GM12891 (cell line): ENCODE results near the gene SLC25A15.

Experiments used
- DNase-seq: peaks from one replicate; pipeline ENCODE4 v3.0.0; 2011; ENCODE audit warnings: low spot score; ENCODE audit not compliant: insufficient read length
- FAIRE-seq: peaks from 2 replicates; lab custom pipeline; 2011; peaks lifted over from hg19 to GRCh38; lab: Jason Lieb, UNC
- PAX5 ChIP-seq: IDR thresholded peaks from 2 replicates; pipeline ENCODE4 v1.6.1; 2011; ENCODE audit warnings: low read length, moderate library complexity, mild to moderate bottlenecking; ENCODE audit not compliant: insufficient read depth, severe bottlenecking
- POLR2A ChIP-seq: IDR thresholded peaks from 2 replicates; pipeline ENCODE4 v1.6.1; 2011; ENCODE audit warnings: low read depth, low read length, control low read depth
- POLR2AphosphoS5 ChIP-seq: IDR thresholded peaks from 2 replicates; pipeline ENCODE4 v1.6.1; 2011; ENCODE audit warnings: low read depth, low read length, control low read depth
- POU2F2 ChIP-seq: IDR thresholded peaks from 2 replicates; pipeline ENCODE4 v1.6.1; 2011; ENCODE audit warnings: low read depth, mild to moderate bottlenecking, control low read depth, low read length, moderate library complexity
- SPI1 ChIP-seq: IDR thresholded peaks from 2 replicates; pipeline ENCODE4 v1.6.1; 2011; ENCODE audit warnings: low read depth, low read length, control low read depth
- TAF1 ChIP-seq: IDR thresholded peaks from 2 replicates; pipeline ENCODE4 v1.6.1; 2011; ENCODE audit warnings: low read depth, low read length, control low read depth

The SLC25A15 gene

DNA sequence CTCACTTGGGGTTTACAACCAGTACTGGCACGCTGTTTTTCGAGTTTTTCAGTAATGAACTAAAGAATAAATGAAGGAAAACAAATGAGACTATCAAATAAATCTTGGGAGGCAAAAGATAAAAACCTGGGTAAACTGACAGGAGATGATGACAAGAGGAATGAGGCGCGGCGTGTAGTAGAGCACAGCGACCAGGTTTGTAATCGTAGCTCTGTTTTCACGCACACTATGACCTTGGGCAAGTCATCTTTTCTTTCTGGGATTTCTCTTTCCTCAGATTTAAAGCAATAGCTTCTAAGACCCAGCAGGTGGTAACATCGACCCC is 18.8 kb upstream of the SLC25A15 start:
- TF ChIP-seq POLR2A (no peak), SPI1 (no peak), POU2F2 (no peak), TAF1 (no peak), PAX5 (no peak), POLR2AphosphoS5 (no peak)
- no peak for FAIRE-seq
- no peak for DNase-seq

DNA sequence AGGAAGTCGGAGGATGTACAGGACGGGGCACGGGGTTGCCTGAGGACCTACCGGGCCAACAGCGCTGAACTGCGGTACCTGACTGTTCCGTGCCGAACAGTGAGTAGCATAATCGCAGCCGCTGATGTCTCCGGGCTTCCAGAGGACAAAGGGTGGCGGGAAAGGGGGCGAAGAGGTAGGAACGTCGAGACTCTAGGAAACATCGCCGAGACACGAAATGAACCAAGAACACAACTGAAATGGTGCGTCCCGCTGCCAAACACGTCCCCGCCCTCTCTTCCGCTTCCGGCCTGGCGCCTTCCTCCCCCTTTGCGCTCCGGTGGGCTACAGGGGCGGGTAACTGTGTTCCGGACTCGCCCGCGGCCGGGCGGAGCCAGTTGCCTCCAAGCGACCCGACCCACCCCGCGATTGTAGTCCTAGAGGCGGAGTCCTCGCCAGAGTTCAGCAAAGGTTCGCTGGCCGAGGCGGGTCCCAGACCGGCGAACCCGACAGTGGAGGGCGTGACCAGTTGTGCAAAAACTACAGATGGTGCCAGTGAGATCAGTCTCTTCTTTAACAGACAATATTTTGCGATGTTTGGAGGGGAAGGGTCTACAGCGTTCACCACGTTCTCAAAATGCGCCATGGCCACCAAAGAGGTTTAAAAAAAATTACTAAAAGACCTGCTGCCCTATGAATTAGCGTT is 18.3 kb upstream of the SLC25A15 start, which contains the start of gene MRPS31:
MRPS31 (minus strand) TSS at position 257 of the 685 bp plus-strand sequence; CDS start at position 203, 54 bp downstream.
- TF ChIP-seq POLR2A: peak; percentile 91
- peak; percentile 97 for TF ChIP-seq POLR2AphosphoS5
- peak; percentile 57 for TF ChIP-seq PAX5
- TF ChIP-seq POU2F2: peak; percentile 97
- 0 out of 2 replicates have a peak, but pooled peaks have one; percentile 25 for TF ChIP-seq SPI1
- peak; percentile 91 for TF ChIP-seq TAF1
- peak; percentile 94 for FAIRE-seq
- DNase-seq: peak; percentile 82

DNA sequence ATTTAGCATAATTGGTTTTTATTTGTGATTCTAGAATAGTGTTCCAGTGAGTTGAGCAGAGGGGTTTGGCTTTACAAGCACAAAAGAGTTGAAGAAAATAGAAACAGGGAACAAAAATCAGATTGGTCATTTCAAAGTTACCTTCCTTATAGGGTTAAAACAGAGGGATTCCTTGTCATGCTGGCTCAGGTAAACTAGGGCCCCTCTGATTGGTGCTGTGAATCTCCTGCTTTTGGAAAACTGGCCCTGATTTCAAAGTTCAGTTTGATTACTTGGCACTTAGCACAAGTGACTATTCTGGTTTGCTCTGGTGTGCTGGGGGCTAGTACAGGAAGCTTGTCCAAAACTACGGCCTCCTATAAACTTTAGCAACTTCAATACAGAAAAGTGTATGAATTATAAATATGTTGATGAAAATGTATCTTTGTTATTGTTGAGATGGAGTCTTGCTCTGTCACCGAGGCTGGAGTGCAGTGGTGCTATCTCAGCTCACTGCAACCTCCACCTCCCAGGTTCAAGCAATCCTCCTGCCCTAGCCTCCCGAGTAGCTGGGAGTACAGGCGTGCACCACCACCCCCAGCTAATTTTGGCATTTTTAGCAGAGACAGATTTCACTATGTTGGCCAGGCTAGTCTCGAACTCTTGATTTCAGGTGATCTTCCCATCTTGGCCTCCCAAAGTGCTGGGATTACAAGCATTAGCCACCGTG is 16.5 kb upstream of the SLC25A15 start:
- FAIRE-seq: no peak
- DNase-seq: no peak
- no peak for TF ChIP-seq TAF1
- no peak for TF ChIP-seq POU2F2
- no peak for TF ChIP-seq SPI1
- no peak for TF ChIP-seq POLR2A
- TF ChIP-seq POLR2AphosphoS5: no peak
- no peak for TF ChIP-seq PAX5

DNA sequence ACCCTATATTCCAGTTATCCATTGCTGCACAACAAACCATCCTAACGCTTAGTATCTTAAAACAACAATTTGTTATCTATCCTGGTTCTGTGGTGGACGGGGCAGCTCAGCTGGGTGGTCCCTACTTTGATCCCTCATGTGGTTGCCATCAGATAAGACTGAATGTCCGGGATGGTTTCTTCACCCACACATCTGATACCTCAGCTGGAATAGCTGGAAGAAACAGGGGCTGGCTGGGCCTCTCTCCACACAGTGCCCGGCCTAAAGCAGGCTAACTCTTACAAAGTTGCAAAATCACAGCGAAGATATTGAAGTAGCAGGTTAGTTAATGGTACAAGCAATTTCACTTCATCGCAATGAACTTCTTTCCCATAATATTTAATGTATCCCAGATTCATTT is 14.7 kb upstream of the SLC25A15 start:
- no peak for FAIRE-seq
- no peak for DNase-seq

DNA sequence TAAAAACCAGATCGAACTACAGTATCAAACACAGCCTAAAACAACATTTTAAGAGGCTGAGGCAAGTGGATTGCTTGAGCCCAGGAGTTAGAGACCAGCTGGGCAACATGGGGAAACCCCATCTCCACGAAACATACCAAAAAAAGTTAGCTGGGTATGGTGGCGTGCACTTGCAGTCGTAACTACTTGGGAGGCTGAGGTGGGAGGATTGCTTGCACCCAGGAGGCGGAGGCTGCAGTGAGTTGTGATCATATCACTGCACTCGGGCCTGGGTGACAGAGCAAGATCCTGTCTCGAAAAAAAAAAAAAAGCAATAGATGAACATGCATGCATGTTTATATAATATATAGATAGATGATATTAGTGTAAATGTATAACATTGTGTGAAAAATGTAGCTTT is 13.2 kb upstream of the SLC25A15 start:
- TF ChIP-seq POU2F2: no peak
- TF ChIP-seq PAX5: no peak
- TF ChIP-seq TAF1: 0 out of 2 replicates have a peak, but pooled peaks have one; percentile 23
- TF ChIP-seq POLR2A: no peak
- no peak for FAIRE-seq
- DNase-seq: no peak

More for the DNA sequence above, 14.7 kb upstream of the SLC25A15 start:
- TF ChIP-seq POLR2AphosphoS5 (no peak), TAF1 (no peak), POLR2A (no peak), PAX5 (no peak), SPI1 (no peak), POU2F2 (no peak)

DNA sequence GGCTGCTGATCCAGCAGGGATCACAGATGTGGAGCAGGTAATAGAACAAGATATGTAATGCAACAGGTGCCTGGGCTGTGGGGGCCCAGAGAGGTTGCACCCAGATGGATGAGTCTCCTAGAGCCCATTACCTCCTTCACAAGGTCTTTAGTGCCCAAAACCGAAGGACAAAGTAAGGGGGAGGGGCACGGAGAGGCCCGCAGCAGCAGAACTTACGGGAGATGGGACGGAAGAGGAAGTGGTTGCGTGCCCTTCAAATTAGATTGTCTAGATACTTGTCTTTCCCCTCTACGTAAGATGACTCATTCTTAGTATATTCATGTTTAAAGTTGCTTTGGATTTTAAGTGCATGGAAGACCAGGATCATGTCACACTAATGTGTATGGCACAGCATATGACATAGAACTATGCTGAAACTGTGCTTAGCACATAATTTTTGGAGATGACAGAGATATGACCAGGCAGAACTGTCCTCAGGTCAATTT is 12.7 kb upstream of the SLC25A15 start:
- FAIRE-seq: peak; percentile 74
- DNase-seq: no peak
- TF ChIP-seq PAX5: no peak
- TF ChIP-seq POU2F2: no peak
- TF ChIP-seq TAF1: no peak
- no peak for TF ChIP-seq POLR2A
- peak; percentile 87 for TF ChIP-seq SPI1
- TF ChIP-seq POLR2AphosphoS5: no peak

DNA sequence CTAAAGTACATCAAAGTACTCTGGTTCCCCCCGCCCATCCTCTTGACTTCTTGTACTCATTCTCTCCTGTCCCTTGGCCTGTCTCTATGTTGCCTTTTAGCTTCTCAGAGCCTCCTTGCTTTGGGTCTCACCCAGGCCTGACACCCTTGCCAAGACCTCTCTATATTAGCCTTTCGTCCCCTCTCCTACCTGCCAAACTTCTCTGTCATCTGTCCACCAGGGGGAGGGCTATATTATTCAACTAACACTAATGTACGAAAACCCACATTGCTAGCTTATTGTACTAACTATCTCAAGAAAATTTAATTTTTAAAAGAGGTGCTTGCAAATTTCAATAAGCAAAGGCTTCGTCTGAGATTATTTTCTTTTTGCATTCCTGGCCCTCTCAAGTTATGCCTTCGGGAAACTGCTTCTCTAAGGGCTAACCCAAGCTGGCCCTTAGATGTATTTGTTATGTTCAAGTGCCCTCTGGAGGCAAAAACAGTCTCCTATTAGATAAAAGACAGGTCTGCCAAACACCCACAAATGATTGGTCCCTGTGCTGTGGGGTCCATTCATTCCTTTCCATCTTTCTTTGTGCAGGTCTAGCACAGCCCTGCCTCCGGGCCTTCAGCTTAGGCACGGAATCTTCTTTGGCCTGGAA is 12.1 kb upstream of the SLC25A15 start:
- no peak for TF ChIP-seq POLR2A
- no peak for TF ChIP-seq POU2F2
- no peak for TF ChIP-seq PAX5
- TF ChIP-seq TAF1: no peak
- no peak for TF ChIP-seq SPI1
- no peak for TF ChIP-seq POLR2AphosphoS5
- no peak for FAIRE-seq
- no peak for DNase-seq

DNA sequence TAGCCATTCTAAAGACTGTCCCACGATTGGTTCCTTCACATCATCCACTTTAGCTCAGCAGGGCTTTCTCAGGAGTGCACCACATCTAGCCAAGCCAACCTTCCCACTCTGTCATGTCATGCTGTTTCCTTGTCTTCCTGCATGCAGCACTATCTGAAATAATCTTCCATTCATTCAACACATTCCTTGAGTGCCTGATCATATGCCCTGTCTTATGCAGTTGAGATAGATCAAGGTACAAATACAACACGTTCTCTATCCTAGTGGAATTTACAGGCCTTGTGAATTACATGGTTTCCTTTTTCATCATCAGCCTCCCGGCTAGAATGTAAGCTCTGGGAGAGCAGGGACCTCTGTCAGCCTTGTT is 11.6 kb upstream of the SLC25A15 start:
- FAIRE-seq (no peak), DNase-seq (no peak)
- TF ChIP-seq POLR2AphosphoS5 (no peak), SPI1 (no peak), TAF1 (no peak), PAX5 (no peak), POU2F2 (no peak), POLR2A (no peak)

DNA sequence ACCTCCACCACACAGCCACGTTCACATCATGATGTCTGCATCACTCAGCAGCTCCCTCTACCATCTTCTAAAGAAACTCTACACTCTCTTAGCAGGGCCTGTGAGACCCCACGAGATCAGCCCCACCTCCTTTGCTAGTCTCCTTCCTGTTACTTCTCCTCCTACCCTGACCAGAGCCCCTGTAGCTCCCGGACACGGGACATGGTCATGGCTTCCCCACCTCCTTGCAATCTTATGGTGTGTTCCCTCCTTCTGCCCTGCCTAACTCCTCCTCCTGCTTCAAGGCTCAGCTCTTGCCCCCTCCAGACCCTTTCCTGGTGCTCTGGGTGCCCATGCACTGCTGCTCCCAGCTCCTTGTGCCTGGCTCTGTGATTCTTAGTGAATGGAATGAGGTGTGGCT is 10.4 kb upstream of the SLC25A15 start:
- no peak for FAIRE-seq
- TF ChIP-seq SPI1: no peak
- TF ChIP-seq POLR2AphosphoS5: no peak
- TF ChIP-seq PAX5: no peak
- TF ChIP-seq TAF1: no peak
- TF ChIP-seq POLR2A: no peak
- TF ChIP-seq POU2F2: no peak
- no peak for DNase-seq
